IMR-90 (cell line): Measurements from ENCODE around the gene HSD11B1L. TPM values are rescaled to one million over a fixed set of nuclear protein-coding genes. Genes with fewer than 3 reads are reported as not detected.

Experiments
- ATAC-seq: fragments of 200-7000 bp; cut with Tn5 transposase; 2 replicates; pipeline ENCODE4 v1.9.1; 2020; ENCODE audit warnings: low read depth, mild to moderate bottlenecking, moderate library complexity
- BruUV-seq: library from RNA; stranded (reverse); fragments of 400-500 nt; replicated peaks from 2 replicates; lab custom pipeline; 2021; lab: Mats Ljungman, UMichigan
- CTCF ChIA-PET: fragments of 300-600 bp; formaldehyde crosslinking; extraction: SDS; loops from one replicate; lab custom pipeline; 2021; ENCODE audit warnings: antibody characterized with exemption; lab: Yijun Ruan, JAX
- POLR2A ChIA-PET: fragments of 300-600 bp; sonication (Branson Sonifier 250); formaldehyde crosslinking; loops from one replicate; lab custom pipeline; 2022; ENCODE audit warnings: antibody characterized with exemption; ENCODE audit not compliant: unreplicated experiment; lab: Charles Lee
- DNase-seq: peaks from one replicate; pipeline ENCODE4 v3.0.0; 2013
- H2AFZ ChIP-seq: replicated peaks from 2 replicates; pipeline ENCODE3; 2013; ENCODE audit warnings: low read length, mild to moderate bottlenecking; ENCODE audit not compliant: poor library complexity
- H2AK5ac ChIP-seq: 2 replicates; pipeline ENCODE4 v1.6.1; 2013; ENCODE audit warnings: low read depth, low read length, inconsistent platforms
- H2AK9ac ChIP-seq: replicated peaks from 2 replicates; pipeline ENCODE3; 2013; ENCODE audit warnings: mild to moderate bottlenecking, low read depth, low read length, moderate library complexity; ENCODE audit not compliant: poor library complexity
- H2BK120ac ChIP-seq: 2 replicates; pipeline ENCODE4 v1.6.1; 2013; ENCODE audit warnings: low read depth, low read length, inconsistent platforms
- H2BK15ac ChIP-seq: 3 replicates; pipeline ENCODE4 v1.6.1; 2013; ENCODE audit warnings: low read depth, low read length, inconsistent platforms
- H2BK20ac ChIP-seq: 2 replicates; pipeline ENCODE4 v1.6.1; 2013; ENCODE audit warnings: low read depth, mild to moderate bottlenecking, inconsistent platforms, low read length, moderate library complexity
- H2BK5ac ChIP-seq: 2 replicates; pipeline ENCODE4 v1.6.1; 2013; ENCODE audit warnings: mild to moderate bottlenecking, low read depth, low read length, inconsistent platforms; ENCODE audit not compliant: poor library complexity, severe bottlenecking
- H3K14ac ChIP-seq: replicated peaks from 2 replicates; pipeline ENCODE4 v1.6.1; 2013; ENCODE audit warnings: low read depth, low read length, inconsistent platforms
- H3K18ac ChIP-seq: 2 replicates; pipeline ENCODE4 v1.6.1; 2013; ENCODE audit warnings: low read depth, low read length, control low read depth
- H3K23ac ChIP-seq: 2 replicates; pipeline ENCODE4 v1.6.1; 2013; ENCODE audit warnings: low read depth, low read length, inconsistent platforms
- H3K27ac ChIP-seq: 2 replicates; pipeline ENCODE4 v1.5.1; 2013; ENCODE audit warnings: mild to moderate bottlenecking, control low read depth, low read length; ENCODE audit not compliant: insufficient read depth
- H3K27me3 ChIP-seq: 2 replicates; pipeline ENCODE4 v1.6.1; 2013; ENCODE audit warnings: low read length; ENCODE audit not compliant: control insufficient read depth, insufficient read depth
- H3K36me3 ChIP-seq: 2 replicates; pipeline ENCODE4 v1.6.1; 2013; ENCODE audit warnings: low read length, mixed read lengths; ENCODE audit not compliant: control insufficient read depth, insufficient read depth
- H3K4ac ChIP-seq: 2 replicates; pipeline ENCODE4 v1.6.1; 2013; ENCODE audit warnings: low read depth, low read length, inconsistent platforms
- H3K4me1 ChIP-seq: 2 replicates; pipeline ENCODE4 v1.6.1; 2013; ENCODE audit warnings: low read length, mixed read lengths; ENCODE audit not compliant: control insufficient read depth, insufficient read depth
- H3K4me2 ChIP-seq: 2 replicates; pipeline ENCODE4 v1.6.1; 2013; ENCODE audit warnings: low read depth, mild to moderate bottlenecking, control low read depth, low read length, moderate library complexity
- H3K4me3 ChIP-seq: 2 replicates; pipeline ENCODE4 v1.5.1; 2013; ENCODE audit warnings: low read depth, mild to moderate bottlenecking, control low read depth, low read length, moderate library complexity; ENCODE audit not compliant: insufficient read depth
- H3K56ac ChIP-seq: 2 replicates; pipeline ENCODE4 v1.6.1; 2013; ENCODE audit warnings: low read length, inconsistent platforms; ENCODE audit not compliant: insufficient read depth; ENCODE audit errors: extremely low read depth
- H3K79me1 ChIP-seq, 2 experiments: 2 replicates each; pipeline ENCODE4 v1.6.1; 2013; ENCODE audit warnings: low read length in 2 of 2, inconsistent platforms in 1 of 2, low read depth in 1 of 2
- H3K9ac ChIP-seq: 2 replicates; pipeline ENCODE4 v1.6.1; 2013; ENCODE audit warnings: low read depth, low read length, control low read depth
- H3K9me1 ChIP-seq: 2 replicates; pipeline ENCODE4 v1.6.1; 2013; ENCODE audit warnings: low read length, inconsistent platforms; ENCODE audit not compliant: insufficient read depth
- H3K9me3 ChIP-seq: 2 replicates; pipeline ENCODE4 v1.6.1; 2013; ENCODE audit warnings: low read length; ENCODE audit not compliant: control insufficient read depth, insufficient read depth
- H4K20me1 ChIP-seq: 2 replicates; pipeline ENCODE4 v1.6.1; 2013; ENCODE audit warnings: low read length, inconsistent platforms; ENCODE audit not compliant: insufficient read depth
- H4K5ac ChIP-seq: 2 replicates; pipeline ENCODE4 v1.6.1; 2013; ENCODE audit warnings: mild to moderate bottlenecking, low read depth, low read length, control low read depth
- H4K8ac ChIP-seq, 2 experiments: 2 replicates each; pipeline ENCODE4 v1.6.1; 2013; ENCODE audit warnings: low read depth in 2 of 2, low read length in 2 of 2, control low read depth in 1 of 2, inconsistent platforms in 1 of 2
- H4K91ac ChIP-seq: 2 replicates; pipeline ENCODE4 v1.6.1; 2013; ENCODE audit warnings: low read depth, low read length, inconsistent platforms; ENCODE audit not compliant: insufficient read depth
- ELK1 ChIP-seq: fragments of 150-350 bp; IDR thresholded peaks from 2 replicates; pipeline ENCODE4 v1.6.1; 2016; ENCODE audit warnings: low read depth, mild to moderate bottlenecking, low read length, moderate library complexity, borderline replicate concordance
- MAFK ChIP-seq: IDR thresholded peaks from 2 replicates; pipeline ENCODE4 v1.6.1; 2012; ENCODE audit warnings: low read depth, low read length, improper control_type of control experiment
- MAZ ChIP-seq: IDR thresholded peaks from 2 replicates; pipeline ENCODE4 v1.6.1; 2012; ENCODE audit warnings: low read depth, mild to moderate bottlenecking, low read length, improper control_type of control experiment, moderate library complexity, borderline replicate concordance
- MXI1 ChIP-seq: IDR thresholded peaks from 2 replicates; pipeline ENCODE4 v1.6.1; 2012; ENCODE audit warnings: low read depth, mild to moderate bottlenecking, low read length, moderate library complexity, borderline replicate concordance
- NFE2L2 ChIP-seq: fragments of 150-350 bp; IDR thresholded peaks from 2 replicates; pipeline ENCODE4 v1.6.1; 2016; ENCODE audit warnings: low read depth, mild to moderate bottlenecking, low read length
- POLR2A ChIP-seq: IDR thresholded peaks from 2 replicates; pipeline ENCODE4 v1.6.1; 2012; ENCODE audit warnings: mild to moderate bottlenecking, low read depth, low read length
- RCOR1 ChIP-seq: IDR thresholded peaks from 2 replicates; pipeline ENCODE4 v1.6.1; 2012; ENCODE audit warnings: mild to moderate bottlenecking, low read length, improper control_type of control experiment; ENCODE audit not compliant: insufficient replicate concordance
- RFX5 ChIP-seq: IDR thresholded peaks from 2 replicates; pipeline ENCODE4 v1.8.0; 2012; ENCODE audit warnings: low read depth, mild to moderate bottlenecking, low read length, moderate library complexity
- SMC3 ChIP-seq: fragments of 150-350 bp; IDR thresholded peaks from 2 replicates; pipeline ENCODE4 v1.6.1; 2016; ENCODE audit warnings: low read depth, mild to moderate bottlenecking, antibody characterized with exemption, low read length, moderate library complexity
- WGBS, 2 experiments: methylation state at CpG; one replicate each; pipeline versions ENCODE4 v1.1.5 to v1.1.7; 2013; ENCODE audit warnings: missing lambda C conversion rate in 2 of 2; ENCODE audit not compliant: insufficient read length in 1 of 2; ENCODE audit errors: extremely low coverage in 2 of 2; 5-methylcytosine and 5-hydroxymethylcytosine counted together
- dilution Hi-C: fragments of 300-500 bp; cut with HindIII; formaldehyde crosslinking; loops from one replicate; pipeline ENCODE4 v1.14.3; 2018; ENCODE audit warnings: low sequenced_read_pairs; ENCODE audit not compliant: unreplicated experiment
- in situ Hi-C: fragments of 300-500 bp; cut with MboI; formaldehyde crosslinking; loops from 3 replicates; pipeline ENCODE4 v1.14.3; 2019; ENCODE audit warnings: low sequenced_read_pairs, inconsistent platforms, mixed read lengths
- intact Hi-C: fragments of 100-400 bp; cut with micrococcal nuclease; formaldehyde crosslinking; loops from 2 replicates; pipeline ENCODE4 v1.10.0; 2022
- polyA plus RNA-seq, 3 experiments: library from polyadenylated mRNA; depleted of rRNA; stranded (reverse); fragments of >200 nt; gene quantifications; 2 replicates each; pipeline ENCODE4 v1.2.3, GENCODE V29; 2012; ENCODE audit warnings: low replicate concordance in 1 of 3
- total RNA-seq: library from RNA; depleted of rRNA; stranded (reverse); fragments of >200 nt; gene quantifications from 2 replicates; pipeline ENCODE4 v1.2.3, GENCODE V29; 2012

HSD11B1L gene
- total and polyA plus RNA-seq, 2 of the 4 experiments (the other 2 are of a cell fraction) = 2.2 to 7.2 TPM

- peaks cover 6% of the 10 kb centered on the region; the same call in 1 of the 2 replicates for H3K36me3 ChIP-seq
- no peak overlapping the region for H3K27ac ChIP-seq
- no peak overlapping the region for H3K14ac ChIP-seq
- peak overlapping the region; percentile 1 for H2AK9ac ChIP-seq
- H3K9ac ChIP-seq = no peak overlapping the region
- peaks cover 15 to 19% of the 10 kb centered on the region in 2 experiments; a peak in 3 of 4 replicates for H3K79me1 ChIP-seq
- no peak overlapping the region for H4K91ac ChIP-seq
- H3K18ac ChIP-seq = no peak overlapping the region
- H4K20me1 ChIP-seq = no peaks in the 10 kb centered on the region; the same call in 1 of the 2 replicates
- CTCF ChIA-PET = no interaction called here
- peaks cover 7% of the 10 kb centered on the region for H3K4me1 ChIP-seq
- H2AFZ ChIP-seq = no peak overlapping the region
- ATAC-seq = no peak
- no peak overlapping the region for H4K5ac ChIP-seq
- H3K23ac ChIP-seq = no peak overlapping the region
- H3K27me3 ChIP-seq = no peaks in the 10 kb centered on the region
- H3K4me3 ChIP-seq = no peak overlapping the region
- no peak for DNase-seq
- no peak overlapping the region for H2AK5ac ChIP-seq
- H2BK15ac ChIP-seq = no peak overlapping the region
- no peak overlapping the region for H2BK5ac ChIP-seq
- no peak overlapping the region for H4K8ac ChIP-seq
- TF ChIP-seq RCOR1 = no peak
- no peak for TF ChIP-seq RFX5
- TF ChIP-seq SMC3 = no peak
- no peak for TF ChIP-seq POLR2A
- no peak for TF ChIP-seq MAFK
- TF ChIP-seq MAZ = no peak
- TF ChIP-seq ELK1 = no peak
- no peak for TF ChIP-seq MXI1
- TF ChIP-seq NFE2L2 = no peak
- BruUV-seq = no TSS peak
- WGBS, 2 experiments = 89% methylated on average over 4 of the region's 13 CpGs; no CpG with 5 or more reads in 1 of the 2 experiments
- no peak overlapping the region for H2BK120ac ChIP-seq
- H3K56ac ChIP-seq = no peak overlapping the region
- peaks cover 7% of the 10 kb centered on the region; the same call in 1 of the 2 replicates for H3K9me1 ChIP-seq
- intact Hi-C loops = no loop called here
- dilution Hi-C loops = no loop called here
- H3K4me2 ChIP-seq = no peak overlapping the region
- H3K4ac ChIP-seq = no peak overlapping the region
- H2BK20ac ChIP-seq = no peak overlapping the region
- POLR2A ChIA-PET = no interaction called here
- no peaks in the 10 kb centered on the region for H3K9me3 ChIP-seq
- in situ Hi-C loops = no loop called here
Observed at GRCh38 chr19:5676772-5677105, 4.1 kb upstream of the HSD11B1L start.
